GM23338 (cell line): ENCODE data around the gene ZNF674. TPM values are rescaled to one million over a fixed set of nuclear protein-coding genes. Genes with fewer than 3 reads are reported as not detected.

Source experiments
- ATAC-seq: fragments of 200-7000 bp; cut with Tn5 transposase; 3 replicates; pipeline ENCODE4 v1.9.1; 2020
- DNase-seq: peaks from one replicate; pipeline ENCODE4 v3.0.0-alpha.2; 2015; ENCODE audit warnings: low spot score
- H2AFZ ChIP-seq: fragments of 200-600 bp; sonication (generic); 2 replicates; pipeline ENCODE4 v1.8.0; 2016; ENCODE audit warnings: antibody characterized with exemption, mild to moderate bottlenecking, moderate library complexity
- H3F3A ChIP-seq: fragments of 200-600 bp; sonication (generic); replicated peaks from 2 replicates; pipeline ENCODE4 v1.8.0; 2017; ENCODE audit warnings: antibody characterized with exemption, mixed run types, low read depth
- H3K27ac ChIP-seq: fragments of 200-600 bp; sonication (generic); 2 replicates; pipeline ENCODE4 v1.6.1; 2016; ENCODE audit warnings: low read depth
- H3K27me3 ChIP-seq: fragments of 200-600 bp; sonication (generic); 2 replicates; pipeline ENCODE4 v1.8.0; 2016; ENCODE audit warnings: mild to moderate bottlenecking, mixed run types, moderate library complexity; ENCODE audit not compliant: insufficient read depth
- H3K36me3 ChIP-seq: fragments of 200-600 bp; sonication (generic); 2 replicates; pipeline ENCODE4 v1.8.0; 2016; ENCODE audit warnings: mild to moderate bottlenecking; ENCODE audit not compliant: insufficient read depth
- H3K4me1 ChIP-seq: fragments of 200-600 bp; sonication (generic); 2 replicates; pipeline ENCODE4 v1.8.0; 2016; ENCODE audit warnings: mild to moderate bottlenecking, moderate library complexity; ENCODE audit not compliant: insufficient read depth
- H3K4me2 ChIP-seq: fragments of 200-600 bp; sonication (generic); 2 replicates; pipeline ENCODE4 v1.7.1; 2017; ENCODE audit warnings: mixed run types
- H3K4me3 ChIP-seq: fragments of 200-600 bp; sonication (generic); 2 replicates; pipeline ENCODE4 v1.6.1; 2016; ENCODE audit warnings: mixed run types
- H3K79me2 ChIP-seq: fragments of 200-600 bp; sonication (generic); replicated peaks from 2 replicates; pipeline ENCODE4 v1.8.0; 2017; ENCODE audit warnings: mild to moderate bottlenecking; ENCODE audit not compliant: insufficient read depth
- H3K9me2 ChIP-seq: fragments of 200-600 bp; sonication (generic); 2 replicates; pipeline ENCODE4 v1.8.0; 2017; ENCODE audit not compliant: insufficient read depth
- H4K20me1 ChIP-seq: fragments of 200-600 bp; sonication (generic); replicated peaks from 2 replicates; pipeline ENCODE4 v1.8.0; 2017; ENCODE audit warnings: mild to moderate bottlenecking; ENCODE audit not compliant: insufficient read depth
- H3K27ac Mint-ChIP-seq: 2 replicates; pipeline ENCODE4 v1.8.0; 2020; ENCODE audit warnings: inconsistent platforms, mild to moderate bottlenecking, moderate library complexity, mixed read lengths
- H3K27me3 Mint-ChIP-seq: 3 replicates; pipeline ENCODE4 v1.8.0; 2022; ENCODE audit warnings: low read depth, mild to moderate bottlenecking, moderate library complexity, mixed read lengths, inconsistent platforms; ENCODE audit not compliant: insufficient read depth, poor library complexity
- H3K36me3 Mint-ChIP-seq: 3 replicates; pipeline ENCODE4 v1.8.0; 2021; ENCODE audit warnings: low read depth, mild to moderate bottlenecking, inconsistent platforms, moderate library complexity, mixed read lengths
- H3K4me1 Mint-ChIP-seq: 3 replicates; pipeline ENCODE4 v1.8.0; 2020; ENCODE audit warnings: mild to moderate bottlenecking, inconsistent platforms, mixed read lengths
- H3K4me3 Mint-ChIP-seq: 3 replicates; pipeline ENCODE4 v1.8.0; 2021; ENCODE audit warnings: moderate library complexity, mild to moderate bottlenecking, inconsistent platforms, mixed read lengths
- H3K9me3 Mint-ChIP-seq: 3 replicates; pipeline ENCODE4 v1.8.0; 2020; ENCODE audit warnings: moderate library complexity, mild to moderate bottlenecking, inconsistent platforms, mixed read lengths
- CREB1 ChIP-seq: fragments of 250-450 bp; sonication (Bioruptor Pico); IDR thresholded peaks from 2 replicates; pipeline ENCODE4 v1.5.0; 2020; ENCODE audit warnings: low read depth, mild to moderate bottlenecking, moderate library complexity
- EZH2 ChIP-seq: fragments of 200-600 bp; sonication (generic); IDR thresholded peaks from one replicate; pipeline ENCODE4 v1.8.0; 2017; ENCODE audit warnings: antibody characterized with exemption, mild to moderate bottlenecking, low read depth; ENCODE audit not compliant: unreplicated experiment
- EZH2phosphoT487 ChIP-seq: fragments of 200-600 bp; sonication (generic); IDR thresholded peaks from one replicate; pipeline ENCODE4 v1.8.1; 2018; ENCODE audit warnings: antibody characterized with exemption; ENCODE audit not compliant: unreplicated experiment
- JUNB ChIP-seq: IDR thresholded peaks from one replicate; pipeline ENCODE4 v1.6.1; 2016; ENCODE audit warnings: antibody characterized with exemption; ENCODE audit not compliant: unreplicated experiment
- STAT1 ChIP-seq: IDR thresholded peaks from one replicate; pipeline ENCODE4 v1.6.1; 2016; ENCODE audit warnings: antibody characterized with exemption; ENCODE audit not compliant: unreplicated experiment
- ZNF331 ChIP-seq: fragments of 250-450 bp; sonication (Bioruptor Pico); IDR thresholded peaks from 2 replicates; pipeline ENCODE4 v1.5.0; 2020; ENCODE audit warnings: low read depth, mild to moderate bottlenecking, moderate library complexity
- polyA plus RNA-seq: library from polyadenylated mRNA; unstranded; fragments of >200 nt; fragmentation: Nextera tagmentation; extraction: Ambion mirVana; gene quantifications from 2 replicates; pipeline ENCODE4 v1.2.1, GENCODE V29; 2016
- total RNA-seq: library from RNA; depleted of rRNA; stranded (reverse); fragments of >200 nt; shearing (Covaris generic); gene quantifications from 2 replicates; pipeline ENCODE4 v1.2.3, GENCODE V29; 2014
- TF ChIP-seq, protein P1 (sequence below): fragments of 250-450 bp; sonication (Bioruptor Pico); IDR thresholded peaks from 2 replicates; pipeline ENCODE4 v1.5.0; 2020; ENCODE audit warnings: mild to moderate bottlenecking, moderate library complexity
- TF ChIP-seq, protein P2 (sequence below), 2 experiments: fragments of 200-600 bp in 1 of 2; sonication (generic) in 1 of 2; conservative IDR thresholded peaks; 2 replicates each; pipeline versions ENCODE4 v1.5.1 to v1.6.1; 2016 to 2017; ENCODE audit warnings: antibody characterized with exemption in 2 of 2, low read depth in 2 of 2, mild to moderate bottlenecking in 2 of 2, moderate library complexity in 1 of 2

The ZNF674 gene
- total and polyA plus RNA-seq, 2 experiments from 2014 or later = 3.0 to 5.5 TPM

GRCh38 chrX:46582325-46582724 lies 37.1 kb upstream of the ZNF674 start (continued):
- TF ChIP-seq, protein P1, sequence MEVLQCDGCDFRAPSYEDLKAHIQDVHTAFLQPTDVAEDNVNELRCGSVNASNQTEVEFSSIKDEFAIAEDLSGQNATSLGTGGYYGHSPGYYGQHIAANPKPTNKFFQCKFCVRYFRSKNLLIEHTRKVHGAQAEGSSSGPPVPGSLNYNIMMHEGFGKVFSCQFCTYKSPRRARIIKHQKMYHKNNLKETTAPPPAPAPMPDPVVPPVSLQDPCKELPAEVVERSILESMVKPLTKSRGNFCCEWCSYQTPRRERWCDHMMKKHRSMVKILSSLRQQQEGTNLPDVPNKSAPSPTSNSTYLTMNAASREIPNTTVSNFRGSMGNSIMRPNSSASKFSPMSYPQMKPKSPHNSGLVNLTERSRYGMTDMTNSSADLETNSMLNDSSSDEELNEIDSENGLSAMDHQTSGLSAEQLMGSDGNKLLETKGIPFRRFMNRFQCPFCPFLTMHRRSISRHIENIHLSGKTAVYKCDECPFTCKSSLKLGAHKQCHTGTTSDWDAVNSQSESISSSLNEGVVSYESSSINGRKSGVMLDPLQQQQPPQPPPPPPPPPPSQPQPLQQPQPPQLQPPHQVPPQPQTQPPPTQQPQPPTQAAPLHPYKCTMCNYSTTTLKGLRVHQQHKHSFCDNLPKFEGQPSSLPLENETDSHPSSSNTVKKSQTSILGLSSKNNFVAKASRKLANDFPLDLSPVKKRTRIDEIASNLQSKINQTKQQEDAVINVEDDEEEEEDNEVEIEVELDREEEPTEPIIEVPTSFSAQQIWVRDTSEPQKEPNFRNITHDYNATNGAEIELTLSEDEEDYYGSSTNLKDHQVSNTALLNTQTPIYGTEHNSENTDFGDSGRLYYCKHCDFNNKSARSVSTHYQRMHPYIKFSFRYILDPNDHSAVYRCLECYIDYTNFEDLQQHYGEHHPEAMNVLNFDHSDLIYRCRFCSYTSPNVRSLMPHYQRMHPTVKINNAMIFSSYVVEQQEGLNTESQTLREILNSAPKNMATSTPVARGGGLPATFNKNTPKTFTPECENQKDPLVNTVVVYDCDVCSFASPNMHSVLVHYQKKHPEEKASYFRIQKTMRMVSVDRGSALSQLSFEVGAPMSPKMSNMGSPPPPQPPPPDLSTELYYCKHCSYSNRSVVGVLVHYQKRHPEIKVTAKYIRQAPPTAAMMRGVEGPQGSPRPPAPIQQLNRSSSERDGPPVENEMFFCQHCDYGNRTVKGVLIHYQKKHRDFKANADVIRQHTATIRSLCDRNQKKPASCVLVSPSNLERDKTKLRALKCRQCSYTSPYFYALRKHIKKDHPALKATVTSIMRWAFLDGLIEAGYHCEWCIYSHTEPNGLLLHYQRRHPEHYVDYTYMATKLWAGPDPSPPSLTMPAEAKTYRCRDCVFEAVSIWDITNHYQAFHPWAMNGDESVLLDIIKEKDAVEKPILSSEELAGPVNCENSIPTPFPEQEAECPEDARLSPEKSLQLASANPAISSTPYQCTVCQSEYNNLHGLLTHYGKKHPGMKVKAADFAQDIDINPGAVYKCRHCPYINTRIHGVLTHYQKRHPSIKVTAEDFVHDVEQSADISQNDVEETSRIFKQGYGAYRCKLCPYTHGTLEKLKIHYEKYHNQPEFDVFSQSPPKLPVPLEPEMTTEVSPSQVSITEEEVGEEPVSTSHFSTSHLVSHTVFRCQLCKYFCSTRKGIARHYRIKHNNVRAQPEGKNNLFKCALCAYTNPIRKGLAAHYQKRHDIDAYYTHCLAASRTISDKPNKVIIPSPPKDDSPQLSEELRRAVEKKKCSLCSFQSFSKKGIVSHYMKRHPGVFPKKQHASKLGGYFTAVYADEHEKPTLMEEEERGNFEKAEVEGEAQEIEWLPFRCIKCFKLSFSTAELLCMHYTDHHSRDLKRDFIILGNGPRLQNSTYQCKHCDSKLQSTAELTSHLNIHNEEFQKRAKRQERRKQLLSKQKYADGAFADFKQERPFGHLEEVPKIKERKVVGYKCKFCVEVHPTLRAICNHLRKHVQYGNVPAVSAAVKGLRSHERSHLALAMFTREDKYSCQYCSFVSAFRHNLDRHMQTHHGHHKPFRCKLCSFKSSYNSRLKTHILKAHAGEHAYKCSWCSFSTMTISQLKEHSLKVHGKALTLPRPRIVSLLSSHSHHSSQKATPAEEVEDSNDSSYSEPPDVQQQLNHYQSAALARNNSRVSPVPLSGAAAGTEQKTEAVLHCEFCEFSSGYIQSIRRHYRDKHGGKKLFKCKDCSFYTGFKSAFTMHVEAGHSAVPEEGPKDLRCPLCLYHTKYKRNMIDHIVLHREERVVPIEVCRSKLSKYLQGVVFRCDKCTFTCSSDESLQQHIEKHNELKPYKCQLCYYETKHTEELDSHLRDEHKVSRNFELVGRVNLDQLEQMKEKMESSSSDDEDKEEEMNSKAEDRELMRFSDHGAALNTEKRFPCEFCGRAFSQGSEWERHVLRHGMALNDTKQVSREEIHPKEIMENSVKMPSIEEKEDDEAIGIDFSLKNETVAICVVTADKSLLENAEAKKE (CRISPR knock-in tag) = no peak
- TF ChIP-seq ZNF331 (CRISPR knock-in tag) (no peak), EZH2 (no peak), STAT1 (no peak)

DNA sequence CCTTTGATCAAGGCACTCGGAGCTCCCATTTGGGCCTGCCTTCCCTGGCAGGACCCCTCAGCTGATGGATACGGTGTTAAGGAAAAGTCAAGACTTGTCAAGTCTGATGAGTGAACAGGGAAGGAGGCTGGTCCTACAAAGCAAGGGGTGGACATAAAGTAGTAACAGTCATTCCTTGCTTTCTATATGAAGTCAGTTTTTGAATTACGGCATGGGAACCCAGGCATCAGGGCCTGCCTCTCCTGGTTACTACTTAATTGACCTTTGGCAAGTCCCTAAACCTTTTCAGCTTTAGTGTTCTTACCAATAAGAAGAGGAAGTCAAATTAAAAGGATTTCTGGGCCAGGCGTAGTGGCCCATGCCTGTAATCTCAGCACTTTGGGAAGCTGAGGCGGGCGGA lies 35.4 kb upstream of the ZNF674 start:
- Histone ChIP-seq H3K9me2 (no peaks in the 10 kb centered on the region), H3K4me2 (no peak overlapping the region), H3K4me1 (peaks cover 22% of the 10 kb centered on the region), H3K36me3 (no peaks in the 10 kb centered on the region), H3K4me3 (no peak overlapping the region), H3K27ac (no peak overlapping the region), H3K27me3 (peaks cover 7% of the 10 kb centered on the region; the same call in 1 of the 2 replicates), H3K79me2 (peaks cover 77% of the 10 kb centered on the region), H2AFZ (no peak overlapping the region), H3F3A (no peaks in the 10 kb centered on the region), H4K20me1 (no peaks in the 10 kb centered on the region)
- ATAC-seq = no peak
- no peak for DNase-seq
- Mint-ChIP-seq H3K36me3 (peaks cover 19% of the 10 kb centered on the region), H3K27me3 (peaks cover 3% of the 10 kb centered on the region), H3K4me1 (peaks cover 34% of the 10 kb centered on the region), H3K27ac (no peak overlapping the region), H3K9me3 (no peaks in the 10 kb centered on the region), H3K4me3 (no peak overlapping the region)
- TF ChIP-seq CREB1 (CRISPR knock-in tag) (no peak), JUNB (no peak), EZH2phosphoT487 (no peak), EZH2 (no peak)
- TF ChIP-seq, protein P1 (CRISPR knock-in tag) = no peak
- TF ChIP-seq, protein P2, sequence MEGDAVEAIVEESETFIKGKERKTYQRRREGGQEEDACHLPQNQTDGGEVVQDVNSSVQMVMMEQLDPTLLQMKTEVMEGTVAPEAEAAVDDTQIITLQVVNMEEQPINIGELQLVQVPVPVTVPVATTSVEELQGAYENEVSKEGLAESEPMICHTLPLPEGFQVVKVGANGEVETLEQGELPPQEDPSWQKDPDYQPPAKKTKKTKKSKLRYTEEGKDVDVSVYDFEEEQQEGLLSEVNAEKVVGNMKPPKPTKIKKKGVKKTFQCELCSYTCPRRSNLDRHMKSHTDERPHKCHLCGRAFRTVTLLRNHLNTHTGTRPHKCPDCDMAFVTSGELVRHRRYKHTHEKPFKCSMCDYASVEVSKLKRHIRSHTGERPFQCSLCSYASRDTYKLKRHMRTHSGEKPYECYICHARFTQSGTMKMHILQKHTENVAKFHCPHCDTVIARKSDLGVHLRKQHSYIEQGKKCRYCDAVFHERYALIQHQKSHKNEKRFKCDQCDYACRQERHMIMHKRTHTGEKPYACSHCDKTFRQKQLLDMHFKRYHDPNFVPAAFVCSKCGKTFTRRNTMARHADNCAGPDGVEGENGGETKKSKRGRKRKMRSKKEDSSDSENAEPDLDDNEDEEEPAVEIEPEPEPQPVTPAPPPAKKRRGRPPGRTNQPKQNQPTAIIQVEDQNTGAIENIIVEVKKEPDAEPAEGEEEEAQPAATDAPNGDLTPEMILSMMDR (conservative IDR thresholded peaks at IDR 0.05; ENCODE audit: low read depth in 2 of 2) = no peak
